Umbilical cord (tissue), 2 donors: ENCODE measurements around the gene PGM1. TPM values are rescaled to one million over a fixed set of nuclear protein-coding genes. Genes with fewer than 3 reads are reported as not detected.
"Not testable (repeated sequence)": the region's sequence is repeated elsewhere in the genome, so short reads cannot be mapped to it uniquely, and the experiment has no call there.

ENCODE experiments used
- DNase-seq: peaks from one replicate; pipeline ENCODE4 v3.0.0-alpha.2; 2015; ENCODE audit warnings: low spot score
- total RNA-seq: library from RNA; depleted of rRNA; stranded (reverse); fragments of >200 nt; gene quantifications from one replicate; pipeline ENCODE4 v1.2.3, GENCODE V29; 2014; ENCODE audit warnings: low replicate concordance; ENCODE audit not compliant: insufficient read depth

PGM1 gene
- total RNA-seq, result 65.2 TPM

GRCh38 chr1:63593303-63593885, at the start of gene PGM1:
Gene PGM1, plus strand, starts transcription at chr1:63593411. Its CDS starts 78 bp downstream, at chr1:63593489.
- DNase-seq, result peak; percentile 85

- DNase-seq, result no peak
Observed at GRCh38 chr1:63545780-63546179, 47.4 kb upstream of the PGM1 start.

GRCh38 chr1:63547621-63548294, 45.5 kb upstream of the PGM1 start:
- no peak for DNase-seq

DNA sequence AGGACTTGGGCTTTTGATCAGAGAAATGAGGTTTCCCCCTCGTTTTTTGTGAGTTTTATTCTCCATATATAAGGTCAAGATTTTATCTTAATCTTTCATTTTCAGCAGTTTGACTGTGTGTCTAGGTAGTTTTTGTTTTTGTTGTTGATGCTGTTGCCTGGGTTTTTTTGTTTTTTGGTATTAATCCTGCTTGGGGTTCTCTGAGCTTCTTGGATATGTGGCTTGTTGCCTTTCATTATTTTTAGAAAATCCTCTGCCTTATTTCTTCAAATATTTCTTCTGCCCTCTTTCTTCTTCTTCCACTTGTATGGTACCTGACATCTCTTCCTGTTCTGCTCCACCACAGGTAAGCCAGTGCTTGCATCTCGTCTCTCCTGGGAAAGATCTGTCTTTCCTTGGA, 44.9 kb upstream of the PGM1 start:
- no peak for DNase-seq

DNA sequence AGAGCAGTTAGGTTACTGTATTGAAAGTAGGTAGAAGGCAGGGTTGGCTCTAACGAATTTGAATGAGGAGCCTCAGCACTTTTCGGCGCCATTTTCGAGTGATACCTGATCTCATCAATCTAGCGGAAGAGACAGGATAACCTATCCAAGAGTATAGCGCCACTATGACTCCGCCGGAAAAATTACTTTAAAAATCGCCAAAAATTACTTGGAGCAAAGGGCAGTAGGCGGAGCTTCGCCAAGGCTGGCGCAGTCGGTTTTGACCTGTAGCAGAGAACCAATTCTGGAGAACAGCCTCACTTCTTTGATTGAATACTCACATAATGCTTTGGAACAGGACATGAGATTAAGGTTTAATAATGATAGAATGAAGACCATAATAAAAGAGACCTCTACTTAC, 44.3 kb upstream of the PGM1 start:
- no peak for DNase-seq

GRCh38 chr1:63555480-63555879, 37.7 kb upstream of the PGM1 start:
- DNase-seq, result no peak

- DNase-seq, result peak; percentile 35
Observed at GRCh38 chr1:63557365-63557987, 35.7 kb upstream of the PGM1 start.

GRCh38 chr1:63559357-63559756, 33.9 kb upstream of the PGM1 start:
- DNase-seq, result no peak

DNA sequence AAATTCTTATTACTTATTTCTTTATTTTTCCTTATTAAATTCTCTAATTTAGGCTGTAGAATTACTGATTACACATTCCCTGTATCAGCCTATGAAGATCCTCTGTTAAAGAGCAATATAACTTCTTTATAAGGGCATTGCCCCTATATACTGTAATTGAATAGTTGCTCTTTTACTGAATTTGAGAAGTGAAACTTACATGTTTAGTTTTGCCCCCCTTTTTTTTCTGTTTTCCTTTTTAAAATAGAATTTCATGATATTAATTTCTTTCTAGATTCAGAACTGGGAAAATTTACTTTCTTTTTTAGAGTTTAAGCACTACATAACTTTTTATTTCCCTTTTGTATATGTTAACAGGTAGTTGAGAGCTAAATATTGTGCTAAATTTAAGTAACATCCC, 29.5 kb upstream of the PGM1 start:
- DNase-seq, result no peak

DNA sequence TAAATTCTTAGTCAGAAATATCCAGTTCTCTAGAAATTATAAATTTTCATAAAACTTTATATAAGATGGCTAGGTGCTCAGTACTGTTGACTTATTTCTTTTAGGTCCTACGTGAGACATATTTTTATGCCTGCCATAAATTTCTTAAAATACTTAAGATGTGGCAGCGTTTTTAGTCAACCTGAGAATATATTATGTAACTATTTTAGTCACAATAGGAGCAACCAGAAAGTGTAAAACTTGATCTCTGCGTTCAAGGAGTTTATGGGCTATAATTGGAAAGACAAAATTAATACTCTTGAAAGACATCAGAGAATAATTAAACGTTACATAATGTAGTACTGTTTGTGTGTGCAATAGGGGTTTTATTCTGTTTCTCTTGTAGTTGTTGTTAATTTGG, 24.1 kb upstream of the PGM1 start:
- no peak for DNase-seq

DNA sequence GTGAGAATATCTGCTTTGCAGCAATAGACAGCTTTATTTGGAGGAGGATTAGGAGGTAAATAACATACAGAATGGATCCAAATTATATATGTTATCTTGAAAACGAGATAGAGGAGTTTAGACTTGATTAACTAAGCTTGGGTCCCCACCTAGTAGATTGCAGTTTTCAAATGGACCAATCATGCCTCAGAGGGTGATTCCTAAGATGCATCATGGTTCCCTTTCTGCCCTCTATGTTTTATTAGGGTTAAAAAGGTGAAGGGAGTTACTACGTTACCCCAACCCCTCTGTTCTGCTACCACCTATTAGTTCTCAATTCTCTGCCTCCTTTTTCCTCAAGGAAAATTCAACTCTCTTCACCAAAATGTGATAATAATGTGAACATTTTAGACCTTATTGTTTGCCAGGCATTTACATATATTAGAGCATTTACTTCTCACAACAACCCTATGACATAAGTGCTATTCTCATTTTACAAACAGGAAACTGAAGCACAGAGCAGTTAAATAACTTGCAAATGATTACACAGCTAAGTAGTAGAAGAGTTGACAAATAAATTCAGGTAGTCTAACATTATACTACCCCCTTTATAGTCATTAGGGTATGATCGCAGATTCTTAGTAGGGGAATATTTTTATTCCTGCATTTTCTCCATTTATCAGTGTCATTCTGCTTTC, 23.4 kb upstream of the PGM1 start:
- no peak for DNase-seq

GRCh38 chr1:63572686-63573085, 20.5 kb upstream of the PGM1 start:
- not testable (repeated sequence) for DNase-seq

DNA sequence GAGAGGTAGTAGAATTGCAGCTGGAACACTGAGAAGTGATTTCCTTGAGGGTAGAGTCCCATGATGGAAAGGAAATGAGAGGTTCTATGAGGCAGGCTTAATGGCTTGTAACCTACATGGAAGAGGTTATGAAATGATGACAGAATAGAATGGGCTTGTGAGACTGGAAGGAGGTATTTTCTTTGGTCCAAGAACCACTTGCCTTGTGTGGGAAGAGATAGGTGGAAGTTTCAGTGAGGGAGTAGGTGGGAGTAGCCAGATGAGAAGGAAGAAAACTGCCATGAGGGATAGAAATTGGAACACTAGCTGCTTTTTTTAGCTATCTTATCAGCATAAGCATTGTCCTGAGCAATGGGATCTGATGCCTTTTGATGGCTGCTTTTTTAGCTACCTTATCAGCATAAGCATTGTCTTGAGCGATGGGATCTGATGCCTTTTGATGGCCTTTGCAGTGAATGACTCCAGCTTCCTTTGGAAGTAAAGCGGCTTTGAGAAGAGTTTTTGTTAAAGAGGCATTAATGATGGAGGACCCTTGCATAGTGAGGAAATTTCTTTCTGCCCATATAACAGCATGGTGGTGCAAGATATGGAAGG, 18.9 kb upstream of the PGM1 start:
- not testable (repeated sequence) for DNase-seq

GRCh38 chr1:63575340-63575826, 17.8 kb upstream of the PGM1 start:
- DNase-seq, result peak; percentile 29

- DNase-seq, result not testable (repeated sequence)
Observed at GRCh38 chr1:63586326-63586725, 6.9 kb upstream of the PGM1 start.

DNA sequence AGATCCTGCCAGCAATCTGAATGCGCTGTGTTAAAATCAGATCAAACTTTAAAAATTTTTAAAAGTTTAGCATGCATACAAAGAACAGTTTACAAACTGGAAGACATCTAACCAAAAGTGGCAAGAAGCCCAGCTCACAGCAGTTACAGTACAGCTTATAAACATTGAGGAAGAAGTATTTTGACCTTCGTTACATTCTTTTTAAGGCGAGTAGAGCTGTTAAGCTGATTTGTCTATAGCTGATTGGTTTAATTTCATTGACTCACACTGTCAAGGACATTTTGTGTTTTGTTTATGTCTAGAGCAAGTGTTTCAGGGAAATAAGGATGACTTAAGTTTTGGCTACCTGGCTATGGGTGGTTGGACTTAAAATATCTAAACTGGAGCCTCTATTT, 3.0 kb upstream of the PGM1 start:
- DNase-seq, result no peak

DNA sequence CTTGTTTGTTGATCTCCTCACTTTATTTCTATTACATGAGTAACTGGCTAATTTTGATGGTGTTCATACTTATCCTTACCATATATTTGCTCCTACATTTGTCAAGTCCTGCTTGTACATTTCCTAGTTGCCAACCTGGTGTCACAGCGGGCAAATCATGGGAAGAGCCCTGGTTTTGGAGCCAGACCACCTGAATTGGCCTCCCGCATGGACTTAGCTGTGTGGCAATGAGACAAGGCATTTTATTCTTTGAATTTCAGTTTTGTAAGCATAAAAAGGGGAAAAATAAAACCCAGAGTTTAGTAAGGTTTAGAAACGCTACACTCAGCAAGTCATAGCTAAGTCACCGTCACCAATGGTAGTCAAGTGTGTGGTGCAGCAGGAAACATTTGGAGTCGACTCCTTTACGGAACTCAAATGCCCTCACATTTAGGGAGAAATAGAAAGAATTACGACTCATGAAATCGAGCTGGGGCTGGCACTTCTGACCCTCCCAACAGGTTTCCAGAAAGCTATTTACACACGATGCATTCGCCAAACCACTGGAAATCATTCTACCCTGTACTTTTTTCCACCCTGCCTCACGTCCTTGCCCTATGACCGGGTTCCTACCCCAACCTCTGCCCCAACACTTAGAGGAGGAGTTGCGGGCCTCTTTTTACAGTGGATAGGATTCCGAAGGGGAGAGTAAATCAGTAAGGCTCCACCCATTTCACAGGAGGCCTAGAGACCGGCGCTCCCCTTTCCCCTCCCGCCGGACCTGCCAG, 492 bp upstream of the PGM1 start:
- DNase-seq, result no peak

GRCh38 chr1:63593886-63594605, 835 bp downstream of the PGM1 start:
- peak; percentile 64 for DNase-seq

GRCh38 chr1:63595435-63595834, 2.2 kb downstream of the PGM1 start:
- no peak for DNase-seq

DNA sequence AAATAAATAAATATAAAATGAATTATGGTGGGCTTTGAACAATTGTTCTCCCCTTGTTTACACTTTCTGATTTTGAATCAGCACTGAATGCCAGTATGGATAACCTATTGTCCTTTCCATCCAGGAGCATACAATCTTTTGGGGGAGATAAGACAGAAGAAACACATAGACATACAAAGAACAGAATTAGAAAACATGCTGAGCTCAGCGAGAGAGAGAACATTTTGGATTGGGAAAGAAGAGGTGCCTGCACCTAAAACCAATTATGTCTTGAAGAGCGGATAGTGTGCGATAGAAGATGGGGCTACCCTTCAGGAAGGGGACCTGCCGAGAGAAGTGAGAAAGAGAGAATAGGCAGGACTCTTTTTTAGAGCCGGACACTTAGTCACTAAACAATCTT, 6.6 kb downstream of the PGM1 start:
- no peak for DNase-seq

DNA sequence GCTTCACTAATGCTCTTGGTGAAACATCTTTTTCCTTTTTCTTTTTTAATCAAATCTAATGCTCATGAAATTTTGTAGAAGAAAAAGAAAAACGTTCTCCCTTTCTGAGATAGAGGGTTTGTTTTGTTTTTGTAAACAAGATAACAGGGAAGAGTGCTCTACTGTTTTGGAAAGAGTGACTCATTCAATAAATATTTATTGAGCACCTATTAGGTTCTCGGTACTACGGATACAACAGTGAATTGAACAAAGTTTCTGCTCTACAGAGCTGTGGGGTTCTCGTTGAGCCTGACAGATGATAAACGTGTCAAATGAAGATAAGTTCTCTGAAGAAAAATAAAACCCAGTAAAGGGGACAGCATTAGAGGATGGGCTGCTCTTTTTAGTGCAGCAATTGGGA, 7.0 kb downstream of the PGM1 start:
- DNase-seq, result no peak
